Activated CD4-positive, CD25-positive, alpha-beta regulatory T cell treated with anti-CD3 and anti-CD28 coated beads, Interleukin-2, amount 50 U/mL, for 16 hours (primary cell): ENCODE results near the gene LBP.
"Not testable (repeated sequence)": the region's sequence is repeated elsewhere in the genome, so short reads cannot be mapped to it uniquely, and the experiment has no call there.

Experiments
- DNase-seq: peaks from one replicate; pipeline ENCODE4 v3.0.0-alpha.2; 2020; ENCODE audit warnings: low read depth, low spot score

LBP gene

GRCh38 chr20:38395751-38396395 lies 49.6 kb downstream of the LBP start:
- not testable (repeated sequence) for DNase-seq

DNA sequence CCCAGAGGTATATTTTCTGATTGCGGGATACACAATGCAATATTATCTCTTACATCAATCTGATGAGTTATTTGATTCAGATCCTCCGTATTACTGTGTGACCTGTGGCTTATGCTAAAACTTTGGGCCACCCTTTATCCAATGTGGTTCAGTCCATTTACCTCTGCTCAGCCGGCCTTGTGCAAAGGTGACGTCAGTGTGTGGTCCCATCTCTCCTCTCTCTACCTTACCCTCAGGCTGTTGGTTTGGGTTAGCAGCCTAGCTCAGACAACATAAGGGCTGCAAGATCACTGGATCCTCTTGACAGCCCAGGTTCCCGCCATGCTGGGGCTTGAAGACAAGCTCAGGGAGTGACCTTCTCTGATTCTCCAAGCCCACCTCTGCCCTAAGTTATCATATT lies 55.8 kb downstream of the LBP start:
- no peak for DNase-seq

DNA sequence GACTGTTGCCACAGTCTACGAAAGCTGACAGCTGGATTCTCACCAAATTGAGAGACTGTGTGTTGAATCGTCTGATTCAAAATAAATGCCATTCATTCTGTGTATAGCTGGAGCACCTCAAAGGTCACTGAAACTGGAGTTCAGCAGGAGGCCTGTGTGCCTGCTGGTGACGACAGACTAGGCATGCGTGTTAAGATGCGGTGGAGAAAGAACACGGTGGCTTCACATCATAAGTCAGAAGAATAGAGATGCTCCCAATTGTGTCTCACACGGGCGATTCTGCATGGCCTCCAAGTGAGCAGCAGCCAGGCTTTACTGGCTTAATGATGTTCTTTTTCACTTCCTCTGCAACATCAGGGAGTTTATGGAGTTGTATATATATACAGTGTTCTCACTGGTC lies 56.5 kb downstream of the LBP start:
- DNase-seq, result no peak

- DNase-seq, result no peak
Measured at GRCh38 chr20:38404016-38404415, 57.7 kb downstream of the LBP start.

DNA sequence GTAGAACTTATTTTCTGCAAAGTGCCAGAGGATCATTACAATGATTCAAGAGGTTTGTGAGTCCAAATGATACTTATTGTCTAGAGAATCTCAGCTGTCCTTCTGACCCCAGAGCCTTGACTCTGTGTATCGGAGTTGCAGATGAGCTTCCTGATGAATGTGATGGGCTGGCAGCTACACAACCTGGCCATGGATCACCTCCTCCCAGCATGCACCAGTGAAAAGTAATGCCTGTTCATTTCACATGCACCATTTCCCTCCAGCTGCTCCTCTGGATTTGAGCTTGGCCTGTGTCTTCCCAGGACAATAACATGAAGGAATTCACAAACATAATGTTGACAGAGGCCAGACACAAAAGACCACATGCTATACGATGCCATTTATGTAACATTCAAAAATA lies 58.9 kb downstream of the LBP start:
- no peak for DNase-seq

DNA sequence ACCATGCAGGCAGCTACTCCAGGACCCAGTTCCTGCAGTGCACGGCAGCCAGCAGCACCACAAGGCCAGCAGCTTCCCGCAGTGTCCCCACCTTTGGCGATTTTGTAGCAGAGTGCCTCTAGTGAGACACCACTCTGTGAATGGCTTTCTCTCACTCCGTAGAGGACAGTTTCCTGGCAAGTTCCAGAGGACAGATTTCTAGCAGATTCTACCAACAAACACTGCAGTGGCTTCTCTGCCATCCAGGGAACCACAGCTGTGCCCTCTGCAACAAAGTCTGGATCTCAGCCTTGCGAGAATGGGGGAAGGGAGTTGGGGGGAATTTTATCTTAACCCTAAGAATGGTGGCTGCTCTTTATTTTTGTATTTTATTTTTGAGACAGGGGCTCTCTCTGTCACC lies 60.2 kb downstream of the LBP start:
- DNase-seq, result no peak

GRCh38 chr20:38407321-38407720 lies 61.0 kb downstream of the LBP start:
- no peak for DNase-seq

GRCh38 chr20:38407822-38408221 lies 61.5 kb downstream of the LBP start:
- not testable (repeated sequence) for DNase-seq

GRCh38 chr20:38412877-38413577 lies 66.7 kb downstream of the LBP start:
- DNase-seq, result no peak

- DNase-seq, result no peak
Measured at GRCh38 chr20:38414769-38415450, 68.6 kb downstream of the LBP start.

- DNase-seq, result no peak
Measured at GRCh38 chr20:38418509-38419204, 72.4 kb downstream of the LBP start.

DNA sequence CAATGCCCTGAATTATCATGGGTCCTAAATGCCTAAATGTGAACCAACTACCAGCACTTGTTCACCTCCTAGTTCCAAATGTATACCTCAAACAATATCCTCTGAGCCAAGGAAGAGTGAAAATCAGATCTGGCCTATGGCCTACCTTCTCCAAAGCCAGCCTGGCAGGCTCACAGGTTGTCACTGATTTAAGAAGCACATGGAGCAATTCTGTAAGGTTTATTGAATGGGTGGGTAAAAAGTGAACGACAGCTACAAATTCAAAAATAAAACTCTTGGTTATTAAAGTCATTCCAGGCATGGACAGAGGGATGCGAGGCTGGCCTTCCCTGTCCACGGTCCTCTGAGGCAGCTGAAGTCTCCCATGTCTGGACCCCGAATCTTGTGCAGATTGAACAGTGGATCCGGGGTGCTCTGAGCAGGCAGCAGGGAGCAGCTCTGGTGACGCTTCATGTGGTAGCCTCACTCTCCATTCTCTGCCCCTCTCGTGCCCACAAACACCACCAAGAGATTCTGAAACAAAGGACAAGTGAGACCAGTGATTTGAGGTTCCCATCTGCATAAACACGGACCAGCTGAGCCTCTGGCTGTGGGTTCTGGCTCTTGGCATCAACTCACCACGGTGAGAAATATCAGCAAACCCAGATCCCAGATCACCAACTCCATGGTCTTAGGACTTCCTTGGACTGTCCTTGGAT lies 74.3 kb downstream of the LBP start:
- no peak for DNase-seq

DNA sequence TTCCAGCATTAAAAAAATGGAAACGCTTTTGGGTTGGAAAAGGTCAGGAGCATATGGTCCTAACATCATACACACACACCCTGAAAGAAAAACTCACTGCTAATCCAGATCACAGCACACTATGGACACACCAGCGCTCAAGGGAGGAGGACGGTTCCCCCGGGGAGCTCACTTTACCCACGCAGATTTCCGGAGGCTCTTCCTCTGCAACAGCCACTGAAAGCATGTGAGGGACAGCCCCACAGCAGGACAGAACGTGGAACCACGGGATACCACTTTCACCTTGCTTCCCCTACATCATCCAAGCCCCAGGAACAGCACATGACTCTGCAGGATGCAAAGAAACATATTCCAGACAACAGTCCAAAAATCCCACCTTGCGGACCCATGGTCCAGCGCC lies 75.6 kb downstream of the LBP start:
- no peak for DNase-seq

GRCh38 chr20:38423541-38423940 lies 77.3 kb downstream of the LBP start:
- no peak for DNase-seq

DNA sequence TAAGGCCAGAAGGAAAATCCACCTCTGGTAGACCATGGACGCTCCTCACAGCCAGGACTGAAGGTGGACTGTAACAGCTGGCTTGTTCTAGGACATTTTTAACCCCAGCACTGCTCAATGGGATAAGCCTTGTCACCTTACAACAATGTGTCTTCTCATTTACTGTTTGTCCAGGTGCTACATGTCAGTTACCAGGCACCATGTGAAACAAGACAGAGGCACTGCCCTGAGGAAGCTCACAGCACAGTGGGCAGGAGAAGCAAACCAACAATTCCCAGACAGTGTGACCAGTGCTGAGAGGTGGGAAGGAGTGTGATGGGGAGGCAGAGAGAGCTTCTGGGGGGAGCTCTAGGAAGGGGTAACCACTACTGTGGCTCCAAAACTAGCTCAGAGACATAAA lies 78.1 kb downstream of the LBP start:
- no peak for DNase-seq

- DNase-seq, result no peak
Measured at GRCh38 chr20:38426006-38426897, 80.0 kb downstream of the LBP start.
